SK-N-MC (cell line): ENCODE results near the gene UGP2.

Source experiments
- EZH2 ChIP-seq: fragments of 200-600 bp; sonication (generic); IDR thresholded peaks from one replicate; pipeline ENCODE4 v1.6.1; 2017; ENCODE audit warnings: antibody characterized with exemption
- FOXP2 ChIP-seq: optimal IDR thresholded peaks from 2 replicates; pipeline ENCODE3; 2011; ENCODE audit warnings: mild to moderate bottlenecking, moderate library complexity; ENCODE audit not compliant: insufficient read depth; ENCODE audit errors: extremely low read length, control extremely low read depth
- POLR2AphosphoS5 ChIP-seq: IDR thresholded peaks from 2 replicates; pipeline ENCODE4 v1.6.1; 2012; ENCODE audit warnings: mild to moderate bottlenecking, low read depth, low read length, borderline replicate concordance

DNA sequence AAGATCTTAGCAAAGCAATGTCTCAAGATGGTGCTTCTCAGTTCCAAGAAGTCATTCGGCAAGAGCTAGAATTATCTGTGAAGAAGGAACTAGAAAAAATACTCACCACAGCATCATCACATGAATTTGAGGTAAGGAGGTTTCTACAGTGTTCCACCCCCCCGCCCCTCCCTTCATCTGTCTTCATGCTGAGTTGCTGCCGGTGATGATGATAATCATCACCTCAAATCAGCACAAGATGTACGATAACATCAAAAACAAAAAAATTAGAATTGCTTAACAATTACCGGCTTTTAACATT lies 14.6 kb downstream of the UGP2 start:
- TF ChIP-seq POLR2AphosphoS5 (no peak), EZH2 (no peak), FOXP2 (no peak)
